GM10266 (cell line): ENCODE measurements around the gene DENND4B.

Experiments used
- DNase-seq: peaks from one replicate; pipeline ENCODE4 v3.0.0; 2012; ENCODE audit errors: extremely low spot score
- CTCF ChIP-seq: IDR thresholded peaks from 2 replicates; pipeline ENCODE4 v1.5.1; 2012; ENCODE audit warnings: mild to moderate bottlenecking, low read depth; ENCODE audit not compliant: control insufficient read depth, insufficient read depth; ENCODE audit errors: missing control alignments

Gene DENND4B

DNA sequence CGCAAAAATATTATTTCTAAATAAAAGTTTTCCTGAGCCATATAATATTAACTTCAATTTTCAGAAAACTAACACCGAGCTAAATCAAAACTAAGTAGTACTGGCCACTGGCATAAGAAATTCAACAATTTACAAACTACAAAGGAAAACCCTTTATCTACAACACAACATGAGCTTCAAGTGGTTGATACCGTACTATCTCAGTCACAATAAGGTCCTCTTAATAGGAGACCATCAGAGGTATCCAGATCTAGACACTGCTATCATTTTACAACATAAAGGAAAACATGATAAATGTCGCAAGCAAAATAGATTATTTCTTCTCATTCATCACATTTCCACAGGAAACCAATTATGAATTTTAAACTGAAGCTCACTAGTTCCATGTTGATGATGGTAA, 63.3 kb downstream of the DENND4B start:
- no peak for TF ChIP-seq CTCF

DNA sequence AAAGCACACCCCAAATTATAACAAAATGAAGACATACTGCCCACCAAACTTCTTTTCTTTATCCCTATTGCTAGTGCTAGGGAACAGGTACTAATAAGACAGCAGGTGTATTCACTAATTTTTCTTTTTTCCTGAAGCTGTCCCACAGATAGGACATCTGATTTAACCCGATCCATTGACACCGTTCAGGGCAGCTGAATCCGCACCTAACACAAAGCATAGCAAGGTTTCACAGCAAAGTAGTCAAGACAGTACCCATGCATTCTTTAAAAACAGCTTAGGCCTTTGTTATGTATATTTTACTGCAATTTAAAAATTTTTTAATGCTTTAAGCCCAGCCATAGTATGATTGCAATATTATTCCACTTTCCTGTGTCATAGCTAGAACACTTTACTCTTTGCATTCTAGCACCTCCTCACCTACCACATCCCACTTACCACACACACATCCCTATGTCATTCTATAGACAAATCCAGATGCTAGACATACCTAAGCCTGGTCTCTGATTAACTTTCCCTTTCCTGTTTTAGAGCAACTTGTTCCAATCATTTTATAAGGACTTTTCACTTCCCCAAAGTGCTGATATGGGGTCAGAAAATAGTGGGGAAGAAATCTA, 64.1 kb downstream of the DENND4B start:
- DNase-seq: no peak
- no peak for TF ChIP-seq CTCF

More for the DNA sequence above, 63.3 kb downstream of the DENND4B start:
- DNase-seq: no peak

- DNase-seq: no peak
- no peak for TF ChIP-seq CTCF
Observed at GRCh38 chr1:153881751-153882150, 64.8 kb downstream of the DENND4B start.

- no peak for DNase-seq
- TF ChIP-seq CTCF: no peak
Observed at GRCh38 chr1:153880962-153881361, 65.6 kb downstream of the DENND4B start.

GRCh38 chr1:153880024-153880423, 66.5 kb downstream of the DENND4B start:
- no peak for DNase-seq
- TF ChIP-seq CTCF: no peak
